Nephron progenitor cell (in vitro differentiated cells): Measurements from ENCODE around the gene LRRK2.
"Not testable (repeated sequence)": the region's sequence is repeated elsewhere in the genome, so short reads cannot be mapped to it uniquely, and the experiment has no call there.

Experiments used
- DNase-seq: peaks from one replicate; pipeline ENCODE4 v3.0.0; 2021
- H3K27ac Mint-ChIP-seq: 2 replicates; pipeline ENCODE4 v1.8.0; 2021; ENCODE audit warnings: mild to moderate bottlenecking, moderate library complexity, mixed read lengths
- H3K27me3 Mint-ChIP-seq: 2 replicates; pipeline ENCODE4 v1.8.0; 2021; ENCODE audit warnings: mild to moderate bottlenecking, low read depth, mixed read lengths; ENCODE audit not compliant: poor library complexity
- H3K36me3 Mint-ChIP-seq: 2 replicates; pipeline ENCODE4 v1.8.0; 2021; ENCODE audit warnings: low read depth, mixed read lengths
- H3K4me1 Mint-ChIP-seq: 2 replicates; pipeline ENCODE4 v1.8.0; 2021; ENCODE audit warnings: mixed read lengths
- H3K4me3 Mint-ChIP-seq: 2 replicates; pipeline ENCODE4 v1.8.0; 2021; ENCODE audit warnings: mild to moderate bottlenecking, moderate library complexity, mixed read lengths
- H3K9me3 Mint-ChIP-seq: 2 replicates; pipeline ENCODE4 v1.8.0; 2021; ENCODE audit warnings: mild to moderate bottlenecking, moderate library complexity, mixed read lengths
- CTCF ChIP-seq: fragments of 200-600 bp; sonication (generic); IDR thresholded peaks from 2 replicates; pipeline ENCODE4 v1.5.0; 2021; ENCODE audit warnings: antibody characterized with exemption

The LRRK2 gene

GRCh38 chr12:40248034-40248433, 23.2 kb downstream of the LRRK2 start:
- no peak for DNase-seq
- H3K27me3 Mint-ChIP-seq = peaks cover 3% of the 10 kb centered on the region
- H3K36me3 Mint-ChIP-seq = no peaks in the 10 kb centered on the region
- no peak for TF ChIP-seq CTCF
- H3K4me3 Mint-ChIP-seq = no peak overlapping the region
- no peaks in the 10 kb centered on the region for H3K9me3 Mint-ChIP-seq
- H3K27ac Mint-ChIP-seq = no peak overlapping the region
- no peaks in the 10 kb centered on the region for H3K4me1 Mint-ChIP-seq

DNA sequence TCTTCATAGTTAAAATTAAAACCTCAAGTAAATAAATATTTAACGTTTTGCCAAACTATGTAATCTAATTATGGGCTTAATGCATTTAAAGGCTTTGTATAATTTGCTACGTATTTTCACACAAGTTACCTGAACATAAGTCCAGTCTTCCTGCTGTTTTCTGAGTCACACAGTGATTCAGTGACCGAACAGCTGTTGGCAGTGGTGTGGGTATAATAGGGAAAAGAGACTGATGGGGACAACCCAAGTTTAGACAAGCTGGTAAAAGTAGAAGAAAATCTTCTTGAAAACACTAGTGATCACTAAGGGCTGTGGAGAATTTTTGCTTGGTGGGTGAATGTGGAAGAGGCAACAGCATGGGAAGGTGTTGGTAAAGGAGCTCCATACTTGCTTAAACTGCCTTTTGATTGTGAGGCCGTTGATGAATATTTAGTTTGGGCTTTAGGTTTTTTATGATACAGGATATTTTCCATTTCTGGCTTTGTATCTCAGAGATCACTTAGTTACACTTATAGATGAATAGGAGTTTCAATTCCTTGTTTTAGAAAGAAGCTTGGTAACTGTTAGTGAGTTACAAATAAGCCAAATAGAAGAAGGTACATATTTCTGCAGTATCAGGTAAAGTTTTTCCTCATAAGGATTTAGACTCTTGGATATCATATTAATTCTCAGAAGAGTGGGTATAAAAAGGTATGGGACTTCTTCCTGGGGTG, 23.9 kb downstream of the LRRK2 start:
- Mint-ChIP-seq H3K4me3 (no peak overlapping the region), H3K27me3 (peaks cover 3% of the 10 kb centered on the region), H3K27ac (no peak overlapping the region), H3K4me1 (no peaks in the 10 kb centered on the region), H3K9me3 (no peaks in the 10 kb centered on the region), H3K36me3 (no peaks in the 10 kb centered on the region)
- no peak for DNase-seq
- TF ChIP-seq CTCF = no peak

DNA sequence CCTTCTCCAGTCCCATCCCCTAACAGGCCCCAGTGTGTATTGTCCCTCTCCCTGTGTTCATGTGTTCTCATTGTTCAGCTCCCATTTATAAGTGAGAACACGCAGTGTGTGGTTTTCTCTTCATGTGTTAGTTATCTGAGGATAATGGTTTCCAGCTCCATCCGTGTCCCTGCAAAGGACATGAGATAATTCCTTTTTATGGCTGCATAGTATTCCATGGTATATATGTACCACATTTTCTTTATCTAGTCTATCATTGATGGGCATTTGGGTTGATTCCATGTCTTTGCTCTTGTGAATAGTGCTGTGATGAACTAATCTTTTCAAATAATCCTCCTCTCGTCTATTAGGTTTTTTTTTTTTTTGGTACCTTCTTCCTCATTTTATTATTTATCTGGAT, 25.9 kb downstream of the LRRK2 start:
- H3K4me3 Mint-ChIP-seq, H3K36me3 Mint-ChIP-seq, H3K27ac Mint-ChIP-seq, H3K27me3 Mint-ChIP-seq, H3K9me3 Mint-ChIP-seq, H3K4me1 Mint-ChIP-seq, DNase-seq: not testable (repeated sequence)

- Mint-ChIP-seq H3K27ac (no peak overlapping the region), H3K9me3 (no peaks in the 10 kb centered on the region), H3K4me1 (no peaks in the 10 kb centered on the region), H3K27me3 (peaks cover 3% of the 10 kb centered on the region), H3K36me3 (no peaks in the 10 kb centered on the region), H3K4me3 (no peak overlapping the region)
- TF ChIP-seq CTCF = no peak
- no peak for DNase-seq
These were observed 29.1 kb downstream of the LRRK2 start for GRCh38 chr12:40253936-40254335.

DNA sequence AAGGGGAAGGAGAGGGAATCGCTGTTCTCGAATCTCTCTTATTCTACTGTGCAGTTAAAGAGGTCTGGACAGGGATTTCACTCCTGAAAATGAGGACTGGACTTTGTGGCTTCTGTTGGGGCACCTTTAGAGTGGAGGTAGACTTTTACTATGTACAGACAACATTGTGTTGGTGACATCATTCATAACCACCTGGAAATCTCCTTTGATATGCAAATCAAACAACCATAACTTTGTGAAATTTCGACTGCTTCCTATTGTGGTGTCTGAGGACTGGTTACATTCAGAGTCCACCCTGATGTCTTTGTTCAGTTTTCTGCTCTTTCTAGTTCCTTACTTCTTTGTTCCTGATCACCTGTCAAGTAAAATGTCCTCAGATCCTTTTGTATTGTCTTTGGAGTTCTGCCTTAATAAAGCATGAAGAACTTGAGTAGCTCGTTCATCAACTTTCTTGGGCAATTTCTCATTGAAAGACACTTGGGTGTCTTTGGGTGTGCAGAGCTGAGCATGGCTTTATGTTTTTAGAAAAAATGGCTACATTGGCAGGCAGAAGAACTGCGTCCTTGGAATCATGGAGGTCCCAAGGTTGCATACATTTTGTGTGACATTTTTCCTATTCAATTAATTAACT, 29.8 kb downstream of the LRRK2 start:
- Mint-ChIP-seq H3K27me3 (no peaks in the 10 kb centered on the region), H3K36me3 (no peaks in the 10 kb centered on the region), H3K27ac (no peak overlapping the region), H3K4me3 (no peak overlapping the region), H3K4me1 (no peaks in the 10 kb centered on the region), H3K9me3 (no peaks in the 10 kb centered on the region)
- no peak for DNase-seq
- no peak for TF ChIP-seq CTCF

DNA sequence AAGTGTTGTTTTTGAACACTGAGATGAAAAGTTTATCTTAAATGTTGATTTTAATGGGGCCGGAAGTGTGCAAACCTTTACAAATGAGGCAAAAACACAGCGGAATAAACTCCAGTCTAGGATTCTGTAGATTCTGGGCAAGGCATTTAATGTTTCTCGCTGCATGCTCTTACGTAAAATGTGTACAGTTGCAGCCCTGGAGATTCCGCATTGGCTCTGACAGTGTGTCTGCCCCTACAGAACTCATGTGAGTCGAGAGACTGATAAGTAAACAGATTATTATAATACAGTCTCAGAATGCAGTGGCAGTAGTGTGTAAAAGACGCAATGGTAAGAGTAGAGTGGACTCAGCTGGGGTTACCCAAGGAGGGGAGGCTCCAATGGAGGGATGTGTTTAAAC, 33.6 kb downstream of the LRRK2 start:
- Mint-ChIP-seq H3K27ac (no peak overlapping the region), H3K4me1 (no peaks in the 10 kb centered on the region), H3K36me3 (no peaks in the 10 kb centered on the region), H3K27me3 (no peaks in the 10 kb centered on the region), H3K4me3 (no peak overlapping the region), H3K9me3 (no peaks in the 10 kb centered on the region)
- DNase-seq = no peak
- no peak for TF ChIP-seq CTCF
